GM18868 (cell line): ENCODE measurements around the gene TRABD2A.
A peak's percentile ranks its signal among the peaks of the same experiment; 100 is the strongest.
"Not testable (repeated sequence)": the region's sequence is repeated elsewhere in the genome, so short reads cannot be mapped to it uniquely, and the experiment has no call there.

ENCODE experiments used
- ATAC-seq: cut with Tn5 transposase; IDR thresholded peaks from one replicate; pipeline ENCODE4 v1.9.1; 2021; ENCODE audit warnings: mild to moderate bottlenecking, moderate library complexity; ENCODE audit not compliant: unreplicated experiment

Gene TRABD2A

DNA sequence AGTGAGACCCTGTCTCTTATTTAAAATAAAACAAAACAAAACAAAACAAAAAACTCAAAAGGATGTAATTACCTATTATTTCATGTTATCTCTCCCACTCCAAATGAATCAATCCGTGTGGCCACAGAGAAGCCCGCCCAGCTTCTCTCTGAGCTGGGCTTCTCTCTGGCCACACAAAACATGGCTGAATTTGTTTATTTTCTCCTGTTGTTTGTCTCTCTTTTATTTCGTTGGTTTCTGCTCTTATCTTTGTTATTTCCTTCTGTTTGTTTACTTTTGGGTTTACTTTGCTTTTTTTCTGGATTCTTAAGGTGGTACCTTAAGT, 1.5 kb upstream of the TRABD2A start:
- ATAC-seq: peak; percentile 0

DNA sequence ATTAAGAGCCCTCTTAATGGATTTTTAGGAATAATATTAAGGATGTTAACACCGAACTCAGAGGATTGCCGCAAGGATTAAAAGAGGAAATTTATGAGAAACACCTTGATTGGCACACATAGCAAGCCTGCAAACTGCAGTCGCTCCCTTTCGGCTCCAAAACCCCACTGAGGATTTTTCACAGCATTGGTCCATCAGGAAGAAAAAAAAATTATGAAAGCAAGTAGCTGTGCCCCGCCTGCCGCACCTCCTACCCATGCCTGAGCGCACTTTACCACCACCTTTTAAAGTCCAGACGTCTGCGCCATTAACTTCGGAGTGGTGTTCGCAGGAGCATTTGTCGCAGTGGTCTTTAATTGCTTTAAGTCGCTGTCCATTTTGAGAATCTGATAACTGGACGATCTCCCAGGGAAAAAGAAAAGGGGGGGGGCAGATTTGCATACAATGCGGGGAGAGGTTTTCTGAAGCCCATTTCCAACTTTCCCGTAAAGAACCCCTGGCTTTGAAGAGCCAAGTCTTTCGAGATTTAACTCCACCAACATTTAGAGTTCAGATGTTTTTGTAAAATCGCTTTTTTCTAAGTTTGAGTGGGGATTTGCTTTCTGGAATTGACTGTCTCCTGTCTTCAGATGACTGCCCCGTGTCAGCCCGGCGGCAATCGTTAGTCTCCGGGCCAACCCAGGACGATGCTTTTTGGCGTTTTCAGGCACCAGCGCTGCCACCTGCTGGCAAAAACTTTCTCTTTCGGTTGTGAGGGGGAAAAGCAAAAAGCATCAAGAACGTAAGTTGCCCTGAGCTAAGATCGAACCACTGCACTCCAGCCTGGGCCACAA, 913 bp upstream of the TRABD2A start:
- peak; percentile 75 for ATAC-seq

DNA sequence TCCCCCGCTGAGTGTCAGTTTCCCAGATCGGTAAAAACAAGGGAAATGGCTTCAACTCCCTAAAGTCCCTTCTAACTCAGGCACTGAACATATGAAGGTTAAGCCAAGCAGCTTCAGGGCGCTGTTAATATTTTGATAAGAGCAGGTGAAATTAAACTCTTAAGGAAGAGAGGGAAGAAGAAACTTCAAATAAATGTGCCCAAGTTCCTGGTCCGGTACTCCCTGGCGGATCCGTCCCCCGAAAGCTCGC, 564 bp downstream of the TRABD2A start:
- no peak for ATAC-seq

- ATAC-seq: peak; percentile 79
Measured at GRCh38 chr2:84879584-84880394, 1.1 kb downstream of the TRABD2A start.

GRCh38 chr2:84878896-84879583, 1.8 kb downstream of the TRABD2A start:
- ATAC-seq: no peak

GRCh38 chr2:84878459-84878858, 2.4 kb downstream of the TRABD2A start:
- ATAC-seq: no peak

DNA sequence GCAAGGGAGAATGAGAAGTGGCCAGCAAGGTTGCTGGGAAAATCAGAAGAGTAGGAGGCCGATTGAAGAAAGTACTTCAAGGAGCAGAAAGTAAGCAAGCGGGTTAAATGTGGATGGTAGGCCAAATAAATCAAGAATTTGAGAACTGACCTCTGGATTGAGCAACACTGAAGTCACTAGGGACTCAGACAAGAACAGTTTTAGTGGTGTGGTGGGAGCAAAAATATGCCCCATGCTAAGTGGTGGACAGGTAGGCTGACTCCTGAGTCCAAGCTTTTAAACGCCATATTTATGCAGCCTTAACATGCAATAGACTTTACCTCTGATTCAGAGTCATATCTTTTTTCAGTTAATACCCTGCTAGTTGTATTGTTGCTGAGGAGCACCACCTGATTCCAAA, 4.5 kb downstream of the TRABD2A start:
- no peak for ATAC-seq

DNA sequence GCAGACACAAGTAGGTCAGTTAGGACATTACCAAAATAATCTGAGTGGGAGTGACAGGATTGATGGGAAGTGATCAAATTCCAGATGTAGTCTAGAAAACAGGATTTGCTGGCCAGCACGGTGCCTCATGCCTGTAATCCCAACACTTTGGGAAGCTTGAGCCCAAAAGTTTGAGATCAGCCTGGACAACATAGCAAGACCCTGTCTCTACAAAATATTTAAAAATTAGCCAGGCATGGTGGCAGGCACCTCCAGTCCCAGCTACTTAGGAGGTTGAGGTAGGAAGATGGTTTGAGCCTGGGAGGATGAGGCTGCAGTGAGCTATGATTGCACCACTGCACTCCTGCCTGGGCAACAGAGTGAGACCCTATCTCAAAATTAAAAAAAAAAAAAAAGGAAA, 5.3 kb downstream of the TRABD2A start:
- not testable (repeated sequence) for ATAC-seq

DNA sequence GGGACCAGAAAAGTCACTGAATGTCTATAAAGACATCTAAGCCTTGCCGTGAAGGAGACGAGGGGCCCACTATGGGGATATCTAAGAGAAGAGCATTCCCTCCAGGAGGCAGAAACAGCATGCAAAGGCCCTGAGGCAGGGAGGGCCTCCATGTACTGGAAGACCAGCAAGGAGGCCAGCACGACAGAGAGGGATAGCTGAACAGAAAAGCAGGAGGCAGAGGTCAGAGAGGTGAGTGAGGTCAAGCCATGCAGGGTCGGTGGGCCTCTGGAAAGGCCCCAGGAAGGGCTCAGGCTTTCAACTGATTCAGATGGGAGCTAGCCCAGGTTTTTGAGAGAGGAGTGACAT, 5.7 kb downstream of the TRABD2A start:
- ATAC-seq: no peak

DNA sequence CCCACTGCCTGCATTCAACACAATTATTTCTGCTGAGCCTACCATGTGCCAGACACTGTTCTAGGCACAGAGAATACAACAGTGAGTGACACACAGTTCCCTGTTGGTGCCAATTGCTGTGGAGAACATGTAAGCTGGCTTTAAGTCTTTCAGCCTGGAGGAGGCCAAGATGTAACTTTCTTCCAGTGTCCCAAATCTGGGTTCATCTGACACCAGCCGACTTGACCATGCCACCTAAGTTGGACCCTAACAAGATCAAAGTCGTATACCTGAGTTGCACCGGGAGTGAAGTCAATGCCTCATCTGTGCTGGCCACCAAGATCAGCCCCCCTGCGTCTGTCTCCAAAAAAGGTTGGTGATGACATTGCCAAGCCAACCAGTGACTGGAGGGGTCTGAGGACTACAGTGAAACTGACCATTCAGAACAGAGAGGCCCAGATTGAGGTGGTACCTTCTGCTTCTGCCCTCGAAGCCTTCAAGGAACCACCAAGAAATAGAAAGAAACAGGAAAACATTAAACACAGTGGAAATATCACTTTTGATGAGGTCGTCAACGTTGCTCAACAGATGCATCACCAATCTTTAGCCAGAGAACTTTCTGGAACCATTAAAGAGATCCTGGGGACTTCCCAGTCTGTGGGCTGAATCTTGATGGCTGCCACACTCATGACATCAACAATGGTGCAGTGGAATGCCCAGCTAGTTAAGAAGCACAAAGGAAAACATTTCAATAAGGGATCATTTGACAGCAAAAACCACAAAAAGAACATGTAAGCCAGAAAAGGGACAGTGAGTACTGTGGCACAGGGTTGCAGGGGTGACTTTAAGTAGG, 6.3 kb downstream of the TRABD2A start:
- ATAC-seq: no peak

- ATAC-seq: no peak
Measured at GRCh38 chr2:84873350-84873749, 7.5 kb downstream of the TRABD2A start.

DNA sequence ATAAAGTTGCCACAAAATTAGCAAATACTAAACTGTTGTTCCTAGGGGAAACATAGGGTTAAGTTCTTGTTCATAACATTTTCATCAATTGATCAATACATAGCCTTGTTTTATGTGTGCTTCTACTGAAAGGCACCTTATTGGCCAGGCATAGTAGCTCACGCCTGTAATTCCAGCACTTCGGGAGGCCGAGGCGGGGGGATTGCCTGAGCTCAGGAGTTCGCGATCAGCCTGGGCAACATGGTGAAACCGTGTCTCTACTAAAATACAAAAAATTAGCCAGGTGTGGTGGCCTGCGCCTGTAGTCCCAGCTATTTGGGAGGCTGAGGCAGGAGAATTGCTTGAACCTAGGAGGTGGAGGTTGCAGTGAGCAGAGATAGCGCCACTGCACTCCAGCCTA, 8.2 kb downstream of the TRABD2A start:
- ATAC-seq: not testable (repeated sequence)

GRCh38 chr2:84870306-84870705, 10.6 kb downstream of the TRABD2A start:
- ATAC-seq: peak; percentile 50

GRCh38 chr2:84868327-84868726, 12.6 kb downstream of the TRABD2A start:
- ATAC-seq: not testable (repeated sequence)

- no peak for ATAC-seq
Measured at GRCh38 chr2:84866122-84866521, 14.8 kb downstream of the TRABD2A start.

DNA sequence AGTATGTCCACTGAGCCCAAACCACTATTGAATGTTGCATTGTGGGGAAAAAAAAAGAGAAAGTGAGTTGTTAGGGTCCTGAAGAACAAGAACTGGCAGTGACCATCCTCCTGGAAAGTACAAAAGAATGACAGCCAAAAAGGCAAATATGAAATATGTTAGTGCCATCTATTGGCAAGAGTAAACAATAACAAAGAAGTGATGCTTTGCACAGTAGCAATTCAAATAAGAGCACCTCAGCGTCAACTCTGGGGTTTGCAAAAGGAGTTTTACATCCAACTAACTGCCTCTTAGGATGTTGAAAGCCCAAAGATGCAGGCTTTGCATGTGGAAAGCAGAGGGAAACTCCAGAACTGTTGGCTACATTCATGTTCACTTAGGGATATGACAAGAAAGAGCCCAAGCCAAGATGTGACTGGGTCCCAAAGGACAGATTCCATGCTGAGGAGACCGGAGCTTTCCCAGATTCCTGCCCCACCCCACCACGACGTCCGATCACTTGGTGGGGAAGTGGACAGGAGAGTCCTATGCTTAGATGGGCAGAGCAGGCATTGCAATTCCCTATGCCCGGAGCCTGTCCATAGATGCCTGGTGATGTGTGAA, 15.6 kb downstream of the TRABD2A start:
- ATAC-seq: peak; percentile 73

DNA sequence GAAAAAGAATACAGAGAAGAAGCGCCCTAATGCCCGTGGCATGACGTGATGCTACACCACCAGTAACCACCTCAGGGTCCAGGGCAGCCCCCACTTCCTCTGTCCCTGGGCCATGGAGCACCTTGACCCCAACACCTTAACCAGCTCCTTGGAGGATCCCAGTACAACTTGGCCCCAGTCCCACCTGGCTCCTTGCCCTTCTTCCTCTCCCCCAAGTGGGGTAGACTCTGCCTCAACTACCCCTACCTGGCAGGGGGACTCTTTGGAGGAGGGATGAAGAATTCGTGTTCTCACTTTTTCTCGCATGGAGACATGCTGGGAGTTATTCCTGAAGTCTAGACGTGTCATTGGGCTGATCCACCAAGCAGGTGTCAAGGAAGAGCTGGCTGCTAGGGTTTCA, 18.9 kb downstream of the TRABD2A start:
- ATAC-seq: no peak

- ATAC-seq: no peak
Measured at GRCh38 chr2:84861539-84861938, 19.3 kb downstream of the TRABD2A start.

DNA sequence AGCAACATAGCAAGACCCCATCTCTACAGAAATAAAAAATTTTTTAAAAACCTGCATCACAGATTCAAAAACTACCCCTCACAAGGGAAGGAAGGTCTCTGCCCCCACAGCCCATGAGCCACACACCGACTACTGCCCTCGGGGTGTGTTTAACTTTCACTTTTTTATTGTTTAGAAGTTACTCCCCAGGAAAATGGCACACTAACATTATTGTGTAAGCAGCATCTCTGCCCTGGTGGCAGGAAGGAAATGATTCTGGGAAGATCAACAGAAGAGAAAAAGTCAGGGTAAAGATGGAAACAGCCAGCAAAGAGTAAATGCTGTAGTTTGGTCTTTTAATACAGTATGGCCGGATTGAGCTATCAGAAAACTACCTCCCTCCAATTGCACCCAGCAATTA, 21.9 kb downstream of the TRABD2A start:
- no peak for ATAC-seq

DNA sequence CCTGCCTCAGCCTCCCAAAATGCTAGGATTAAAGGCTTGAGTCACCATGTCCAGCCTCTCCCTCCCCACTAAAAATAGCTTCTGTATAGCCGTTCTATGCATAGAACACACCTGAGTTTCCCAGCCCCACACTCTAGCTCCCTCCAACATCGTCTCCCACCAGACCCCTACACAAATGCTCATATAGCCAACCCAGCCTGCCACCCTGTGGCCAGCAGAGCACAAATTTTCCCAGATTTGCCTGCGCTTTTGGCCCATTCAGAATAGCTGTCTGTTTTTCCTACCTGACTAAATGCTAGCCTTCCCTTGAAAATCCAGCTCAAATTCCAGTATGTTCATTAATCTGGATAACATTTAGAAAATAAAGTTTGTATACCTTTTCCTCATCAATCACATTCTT, 22.8 kb downstream of the TRABD2A start:
- no peak for ATAC-seq

DNA sequence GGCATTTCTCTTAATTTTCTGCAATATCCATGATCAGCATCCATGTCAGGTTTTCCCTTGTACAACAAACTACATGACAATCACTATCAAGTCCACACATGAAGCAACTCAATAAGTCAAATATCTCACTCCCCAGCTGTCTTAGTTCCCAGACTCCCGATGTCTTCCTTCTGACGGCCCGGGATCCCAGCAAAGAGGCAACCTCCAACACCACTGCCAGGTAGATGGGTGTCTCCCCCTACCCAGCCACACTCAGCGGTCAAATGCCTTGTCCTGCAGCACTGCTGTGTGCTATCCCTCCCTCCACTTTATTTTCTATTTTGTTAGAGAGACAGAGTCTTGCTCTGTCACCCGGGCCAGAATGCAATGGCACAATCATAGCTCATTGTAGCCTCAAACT, 23.3 kb downstream of the TRABD2A start:
- ATAC-seq: no peak
